Neutrophil (primary cell): ENCODE measurements around the gene ORMDL1.
A peak's percentile ranks its signal among the peaks of the same experiment; 100 is the strongest.

Source experiments
- H3K27ac ChIP-seq: fragments of 200-600 bp; sonication (generic); 2 replicates; pipeline ENCODE4 v1.5.1; 2016; ENCODE audit warnings: mild to moderate bottlenecking, moderate library complexity
- H3K27me3 ChIP-seq: fragments of 200-600 bp; sonication (generic); 2 replicates; pipeline ENCODE4 v1.6.0; 2016; ENCODE audit warnings: mild to moderate bottlenecking
- H3K36me3 ChIP-seq: fragments of 200-600 bp; sonication (generic); 2 replicates; pipeline ENCODE4 v1.5.1; 2017
- H3K4me1 ChIP-seq, 2 experiments: fragments of 200-600 bp in 1 of 2; sonication (generic) in 1 of 2; 1 replicate in 1 of 2; 2 replicates in 1 of 2; pipeline versions ENCODE4 v1.5.1 to v1.6.1; 2013 to 2016; ENCODE audit warnings: low read depth in 1 of 2, low read length in 1 of 2, mild to moderate bottlenecking in 1 of 2, moderate library complexity in 1 of 2; ENCODE audit not compliant: control insufficient read depth in 1 of 2, insufficient read depth in 1 of 2
- H3K4me3 ChIP-seq, 2 experiments: fragments of 200-600 bp in 1 of 2; sonication (generic) in 1 of 2; 1 replicate in 1 of 2; 2 replicates in 1 of 2; pipeline ENCODE4 v1.5.1; 2013 to 2016; ENCODE audit warnings: low read depth in 1 of 2, low read length in 1 of 2, mild to moderate bottlenecking in 1 of 2, moderate library complexity in 1 of 2
- H3K9me3 ChIP-seq: fragments of 200-600 bp; sonication (generic); 2 replicates; pipeline ENCODE4 v1.5.1; 2016
- CTCF ChIP-seq: fragments of 200-600 bp; sonication (generic); IDR thresholded peaks from 2 replicates; pipeline ENCODE4 v1.5.1; 2016; ENCODE audit warnings: antibody characterized with exemption

Gene ORMDL1, protein sequence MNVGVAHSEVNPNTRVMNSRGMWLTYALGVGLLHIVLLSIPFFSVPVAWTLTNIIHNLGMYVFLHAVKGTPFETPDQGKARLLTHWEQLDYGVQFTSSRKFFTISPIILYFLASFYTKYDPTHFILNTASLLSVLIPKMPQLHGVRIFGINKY

DNA sequence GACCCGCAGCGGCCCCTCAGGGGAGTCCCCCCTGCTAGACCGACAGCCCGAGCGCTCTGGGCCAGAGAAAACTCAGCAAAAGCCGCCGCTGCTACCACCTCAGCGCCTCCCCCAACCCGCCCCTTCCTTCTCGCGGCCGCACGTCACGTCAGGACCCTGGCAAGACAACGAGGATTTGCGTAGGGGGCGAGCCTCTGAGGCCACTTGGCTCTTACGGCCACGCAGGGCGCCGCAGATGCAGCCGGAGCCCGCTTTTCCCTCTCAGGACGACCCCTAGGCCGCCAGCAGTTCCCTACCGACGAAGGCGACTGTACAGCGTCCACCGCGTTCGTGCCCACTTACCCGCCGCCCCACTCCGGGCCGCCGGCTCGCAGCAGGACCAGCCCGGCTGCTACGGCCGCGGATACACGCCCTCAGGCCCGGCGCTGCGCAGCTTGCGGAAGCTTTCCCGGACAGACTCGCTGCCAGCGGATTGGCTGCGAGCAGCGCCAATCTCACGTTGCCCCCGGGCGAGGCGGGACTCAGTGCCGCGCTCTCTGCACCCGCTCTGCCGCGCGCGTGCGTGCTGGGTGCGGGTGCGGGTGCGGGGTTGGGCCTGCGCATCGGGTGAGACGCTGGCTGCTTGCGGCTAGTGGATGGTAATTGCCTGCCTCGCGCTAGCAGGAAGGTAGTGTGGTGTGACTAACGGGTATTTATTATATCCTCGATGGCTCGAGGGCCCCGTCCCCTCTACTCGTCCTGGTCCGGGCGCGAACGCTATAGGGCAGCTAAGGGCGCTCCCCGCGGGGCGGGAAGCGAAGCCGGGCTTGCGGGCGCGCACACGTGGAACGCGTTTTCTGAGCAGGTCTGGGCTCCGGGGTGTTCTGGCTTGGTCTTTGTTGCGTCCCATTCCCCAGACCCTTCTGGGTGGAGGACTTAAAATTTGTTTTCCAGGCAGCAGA is at the start of gene ORMDL1, which contains the start of gene PMS1:
TSS of gene ORMDL1 (minus strand) at position 413 of the 941 bp plus-strand sequence. CDS start 1,744 bp downstream, outside the sequence.
TSS of gene PMS1 (plus strand) at position 524 of the 941 bp plus-strand sequence. CDS start 7,360 bp downstream, outside the sequence.
- peak; percentile 46 for TF ChIP-seq CTCF
- Histone ChIP-seq H3K27me3 (no peaks in the 10 kb centered on the region), H3K9me3 (no peaks in the 10 kb centered on the region), H3K4me3 (peak within 1 kb of the TSS; percentile 83 to 91), H3K27ac (peak within 1 kb of the TSS; percentile 98), H3K4me1 (peaks cover 24 to 30% of the 10 kb centered on the region in 2 experiments), H3K36me3 (peaks cover 11% of the 10 kb centered on the region)

GRCh38 chr2:189830510-189830909 is 46.4 kb upstream of the ORMDL1 start:
- no peaks in the 10 kb centered on the region for H3K27me3 ChIP-seq
- H3K36me3 ChIP-seq: no peaks in the 10 kb centered on the region
- no peak for TF ChIP-seq CTCF
- no peaks in the 10 kb centered on the region for H3K9me3 ChIP-seq
- H3K4me1 ChIP-seq: no peaks in the 10 kb centered on the region
- no peak overlapping the region for H3K27ac ChIP-seq
- no peak overlapping the region for H3K4me3 ChIP-seq

- H3K27me3 ChIP-seq: no peaks in the 10 kb centered on the region
- TF ChIP-seq CTCF: no peak
- no peaks in the 10 kb centered on the region for H3K36me3 ChIP-seq
- no peak overlapping the region for H3K4me3 ChIP-seq
- H3K27ac ChIP-seq: no peak overlapping the region
- H3K9me3 ChIP-seq: no peaks in the 10 kb centered on the region
- no peaks in the 10 kb centered on the region for H3K4me1 ChIP-seq
Measured at GRCh38 chr2:189829102-189829833, 45.1 kb upstream of the ORMDL1 start.

DNA sequence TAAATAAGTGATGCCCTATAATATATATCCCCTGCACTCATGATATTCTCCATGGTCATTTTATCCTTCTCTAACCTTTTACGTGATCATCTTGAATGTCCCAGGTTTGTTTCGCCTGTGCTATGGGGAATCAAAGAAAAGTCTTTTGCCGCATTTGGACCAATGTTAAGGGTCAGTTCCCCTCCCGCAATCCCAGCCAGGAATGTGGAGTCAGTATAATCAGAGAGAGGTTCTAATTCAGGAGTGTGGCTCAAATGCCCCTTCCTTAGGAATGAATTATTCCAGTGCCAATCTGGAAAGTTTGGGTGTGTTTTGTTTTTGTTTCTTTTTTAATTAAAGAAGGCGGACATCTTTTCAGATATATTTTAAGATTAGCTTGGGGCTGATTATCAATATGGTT is 41.9 kb upstream of the ORMDL1 start:
- H3K4me3 ChIP-seq: no peak overlapping the region
- H3K36me3 ChIP-seq: no peaks in the 10 kb centered on the region
- no peak for TF ChIP-seq CTCF
- H3K27ac ChIP-seq: no peak overlapping the region
- H3K27me3 ChIP-seq: no peaks in the 10 kb centered on the region
- H3K4me1 ChIP-seq: no peaks in the 10 kb centered on the region
- no peaks in the 10 kb centered on the region for H3K9me3 ChIP-seq

- Histone ChIP-seq H3K36me3 (no peaks in the 10 kb centered on the region), H3K4me3 (no peak overlapping the region), H3K4me1 (no peaks in the 10 kb centered on the region), H3K9me3 (no peaks in the 10 kb centered on the region), H3K27ac (no peak overlapping the region), H3K27me3 (no peaks in the 10 kb centered on the region)
- no peak for TF ChIP-seq CTCF
Measured at GRCh38 chr2:189824694-189825396, 40.7 kb upstream of the ORMDL1 start.
